ES-I3 (cell line): Measurements from ENCODE around the gene STK39.

ENCODE experiments used
- H3K36me3 ChIP-seq: 2 replicates; pipeline ENCODE4 v1.6.1; 2013; ENCODE audit warnings: mild to moderate bottlenecking, low read length, control low read depth, moderate library complexity; ENCODE audit not compliant: insufficient read depth
- H3K4me1 ChIP-seq: 2 replicates; pipeline ENCODE4 v1.6.1; 2013; ENCODE audit warnings: mild to moderate bottlenecking, control low read depth, low read length; ENCODE audit not compliant: insufficient read depth
- H3K9ac ChIP-seq: 2 replicates; pipeline ENCODE4 v1.6.1; 2013; ENCODE audit warnings: low read depth, mild to moderate bottlenecking, low read length, moderate library complexity
- H3K9me3 ChIP-seq: 2 replicates; pipeline ENCODE4 v1.6.1; 2013; ENCODE audit warnings: mild to moderate bottlenecking, low read length, moderate library complexity; ENCODE audit not compliant: control insufficient read depth, insufficient read depth

STK39 gene

DNA sequence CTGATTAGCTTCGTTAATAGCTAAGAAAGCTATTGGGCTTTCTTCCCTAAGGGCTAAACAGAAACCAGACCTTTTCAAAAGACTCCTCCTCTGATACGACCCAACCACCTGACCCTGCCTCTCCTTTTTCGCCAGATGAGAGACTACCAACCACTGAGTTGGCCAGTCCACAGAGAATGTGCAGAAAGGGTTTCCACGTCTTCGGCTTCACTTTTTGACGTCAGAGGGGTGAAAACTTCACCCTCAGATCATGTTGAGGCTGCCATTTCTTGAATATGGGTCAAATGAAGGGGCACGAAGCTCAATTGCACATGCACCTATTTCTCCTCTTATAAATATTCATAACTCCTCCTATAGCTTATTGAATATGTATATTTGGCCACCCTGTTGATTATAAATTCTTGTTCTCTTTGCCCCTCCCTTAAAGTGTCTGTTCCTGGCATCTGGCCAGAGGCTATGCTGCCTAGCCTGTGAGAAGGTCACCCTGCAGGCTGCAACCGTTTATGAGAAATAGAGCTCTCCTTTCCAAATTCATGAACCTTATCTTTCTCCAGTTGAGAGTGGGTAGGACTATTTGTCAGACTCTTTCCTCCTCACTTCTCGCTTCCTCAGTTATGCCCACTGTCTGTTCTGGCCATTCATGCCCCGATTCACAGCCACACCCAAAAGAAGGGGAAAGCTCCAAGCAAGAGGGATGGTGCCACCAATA is 301.6 kb downstream of the STK39 start:
- no peaks in the 10 kb centered on the region for H3K36me3 ChIP-seq
- no peak overlapping the region for H3K9ac ChIP-seq
- peaks cover 13% of the 10 kb centered on the region for H3K4me1 ChIP-seq
- H3K9me3 ChIP-seq: no peaks in the 10 kb centered on the region; the same call in 1 of the 2 replicates

DNA sequence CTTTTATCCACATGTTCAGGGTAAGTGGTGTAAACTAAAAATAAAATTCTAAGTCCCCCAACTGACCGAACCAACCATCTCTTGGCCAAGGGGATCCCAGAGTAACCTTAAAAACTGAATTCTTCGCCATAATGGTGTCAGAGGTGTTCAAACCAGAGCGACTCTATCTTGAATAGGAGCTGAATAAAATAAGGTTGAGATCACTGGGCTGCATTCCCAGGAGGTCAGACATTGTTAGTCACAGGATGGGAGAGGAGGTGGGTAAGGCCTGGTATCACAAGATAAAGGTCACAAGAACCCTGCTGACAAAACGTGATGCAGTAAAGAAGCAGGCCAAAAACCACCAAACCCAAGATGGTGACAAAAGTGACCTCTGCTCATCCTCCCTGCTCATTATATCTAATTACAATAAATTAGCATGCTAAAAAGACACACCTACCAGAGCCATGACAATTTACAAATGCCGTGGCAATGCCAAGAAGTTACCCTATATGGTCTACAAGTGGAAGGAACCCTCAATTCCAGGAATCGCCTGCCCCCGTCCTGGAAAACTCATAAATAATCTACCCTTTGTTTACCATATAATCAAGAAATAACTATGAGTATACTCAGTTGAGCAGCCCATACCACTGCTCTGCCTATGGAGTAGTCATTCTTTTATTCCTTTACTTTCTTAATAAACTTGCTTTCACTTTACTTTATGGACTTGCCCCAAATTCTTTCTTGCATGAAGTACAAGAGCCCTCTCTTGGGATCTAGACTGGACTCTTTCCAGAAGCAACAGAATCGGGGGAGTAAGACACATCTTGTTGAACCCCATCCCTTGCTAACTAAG is 302.4 kb downstream of the STK39 start:
- H3K4me1 ChIP-seq: peaks cover 13% of the 10 kb centered on the region
- H3K9ac ChIP-seq: no peak overlapping the region
- no peaks in the 10 kb centered on the region; the same call in 1 of the 2 replicates for H3K9me3 ChIP-seq
- no peaks in the 10 kb centered on the region for H3K36me3 ChIP-seq

- no peaks in the 10 kb centered on the region for H3K36me3 ChIP-seq
- H3K9ac ChIP-seq: no peak overlapping the region
- peaks cover 13% of the 10 kb centered on the region for H3K4me1 ChIP-seq
- no peaks in the 10 kb centered on the region; the same call in 1 of the 2 replicates for H3K9me3 ChIP-seq
Observed at GRCh38 chr2:167943897-167944296, 303.5 kb downstream of the STK39 start.

DNA sequence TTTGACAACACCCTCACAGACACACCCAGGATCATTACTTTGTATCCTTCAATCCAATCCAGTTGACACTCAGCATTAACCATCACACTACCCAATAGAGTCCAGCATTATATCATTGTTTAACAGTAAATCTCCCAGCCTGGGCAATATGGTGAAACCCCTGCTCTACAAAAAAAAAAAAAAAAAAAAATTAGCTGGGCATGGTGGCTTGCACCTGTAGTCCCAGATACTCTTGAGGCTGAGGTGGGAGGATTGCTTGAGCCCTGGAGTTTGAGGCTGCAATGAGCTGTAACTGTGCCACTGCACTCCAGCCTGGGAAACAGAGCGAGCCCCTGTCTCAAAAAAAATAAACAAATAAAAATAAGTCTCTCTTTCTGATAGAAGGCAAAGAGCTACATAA is 304.0 kb downstream of the STK39 start:
- H3K36me3 ChIP-seq: no peaks in the 10 kb centered on the region
- no peak overlapping the region for H3K9ac ChIP-seq
- H3K4me1 ChIP-seq: peaks cover 13% of the 10 kb centered on the region
- H3K9me3 ChIP-seq: no peaks in the 10 kb centered on the region; the same call in 1 of the 2 replicates

DNA sequence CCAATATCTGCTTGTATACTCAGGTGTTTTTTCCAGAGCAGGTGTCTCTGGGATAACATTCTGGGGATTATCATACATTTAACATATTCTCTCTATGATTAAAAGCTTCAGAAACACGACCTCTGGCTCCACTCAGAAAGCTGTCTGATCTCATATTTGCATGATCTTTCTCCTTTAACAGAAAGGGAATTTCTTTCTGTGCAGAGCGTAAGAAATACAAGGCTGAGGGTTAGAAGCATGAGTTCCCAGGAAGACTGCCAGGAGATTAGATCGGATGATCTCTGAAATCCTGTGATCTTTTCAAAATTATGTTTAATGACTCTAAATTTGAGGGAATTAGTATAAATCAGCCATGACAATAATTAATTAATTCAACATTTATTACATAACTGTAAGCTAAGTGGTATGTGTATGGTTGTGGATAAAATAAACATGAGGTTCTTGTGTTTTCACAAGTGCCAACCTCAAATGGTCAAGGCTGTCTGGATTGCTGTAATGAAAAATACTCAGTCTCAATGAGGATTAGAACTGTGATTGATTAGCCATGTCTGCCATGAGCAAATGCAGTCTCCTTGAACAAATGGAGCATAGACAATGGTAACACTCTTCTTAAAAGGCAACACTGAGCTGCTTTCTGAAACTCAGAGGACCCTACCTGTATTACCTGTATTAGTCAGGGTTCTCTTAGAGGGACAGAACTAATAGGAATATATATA is 304.9 kb downstream of the STK39 start:
- Histone ChIP-seq H3K36me3 (no peaks in the 10 kb centered on the region), H3K4me1 (peaks cover 13% of the 10 kb centered on the region), H3K9ac (no peak overlapping the region), H3K9me3 (no peaks in the 10 kb centered on the region; the same call in 1 of the 2 replicates)

- H3K36me3 ChIP-seq: no peaks in the 10 kb centered on the region
- H3K9me3 ChIP-seq: no peaks in the 10 kb centered on the region; the same call in 1 of the 2 replicates
- H3K4me1 ChIP-seq: peaks cover 12% of the 10 kb centered on the region
- H3K9ac ChIP-seq: no peak overlapping the region
Observed at GRCh38 chr2:167941604-167942003, 305.8 kb downstream of the STK39 start.

GRCh38 chr2:167940734-167941507 is 306.5 kb downstream of the STK39 start:
- no peak overlapping the region for H3K9ac ChIP-seq
- peaks cover 5% of the 10 kb centered on the region for H3K4me1 ChIP-seq
- no peaks in the 10 kb centered on the region; the same call in 1 of the 2 replicates for H3K9me3 ChIP-seq
- no peaks in the 10 kb centered on the region for H3K36me3 ChIP-seq

GRCh38 chr2:167940346-167940725 is 307.1 kb downstream of the STK39 start:
- Histone ChIP-seq H3K9ac (no peak overlapping the region), H3K9me3 (no peaks in the 10 kb centered on the region; the same call in 1 of the 2 replicates), H3K4me1 (no peaks in the 10 kb centered on the region), H3K36me3 (no peaks in the 10 kb centered on the region)

- H3K4me1 ChIP-seq: no peaks in the 10 kb centered on the region
- no peak overlapping the region for H3K9ac ChIP-seq
- H3K9me3 ChIP-seq: no peaks in the 10 kb centered on the region
- H3K36me3 ChIP-seq: no peaks in the 10 kb centered on the region
Observed at GRCh38 chr2:167939514-167940345, 307.7 kb downstream of the STK39 start.

DNA sequence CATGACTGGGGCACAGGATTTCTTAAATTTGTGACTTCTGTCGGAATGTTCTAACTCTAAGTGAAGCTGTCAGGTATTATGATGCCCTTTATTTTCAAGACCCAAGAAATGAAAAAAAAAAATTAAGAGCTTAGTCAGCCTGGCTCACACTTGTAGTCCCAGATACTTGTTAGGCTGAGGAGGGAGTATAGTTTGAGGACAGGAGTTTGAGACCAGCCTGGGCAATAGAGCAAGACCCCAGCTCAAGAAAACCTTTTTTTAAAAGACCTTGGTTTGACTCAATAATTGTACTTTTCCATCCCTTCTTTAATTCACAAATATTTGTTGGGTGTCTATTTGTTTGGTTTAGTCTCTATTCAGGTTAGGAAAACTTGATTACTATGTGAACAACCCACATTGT is 310.0 kb downstream of the STK39 start:
- no peaks in the 10 kb centered on the region for H3K9me3 ChIP-seq
- no peaks in the 10 kb centered on the region for H3K36me3 ChIP-seq
- H3K9ac ChIP-seq: no peak overlapping the region
- H3K4me1 ChIP-seq: no peaks in the 10 kb centered on the region

- Histone ChIP-seq H3K9me3 (no peaks in the 10 kb centered on the region), H3K36me3 (no peaks in the 10 kb centered on the region), H3K9ac (no peak overlapping the region), H3K4me1 (no peaks in the 10 kb centered on the region)
Observed at GRCh38 chr2:167935803-167936110, 311.6 kb downstream of the STK39 start.

GRCh38 chr2:167933097-167933814 is 314.1 kb downstream of the STK39 start:
- no peak overlapping the region for H3K9ac ChIP-seq
- no peaks in the 10 kb centered on the region for H3K36me3 ChIP-seq

GRCh38 chr2:167932123-167932693 is 315.2 kb downstream of the STK39 start:
- Histone ChIP-seq H3K4me1 (no peaks in the 10 kb centered on the region), H3K36me3 (no peaks in the 10 kb centered on the region), H3K9me3 (no peaks in the 10 kb centered on the region), H3K9ac (no peak overlapping the region)

More at GRCh38 chr2:167933097-167933814, 314.1 kb downstream of the STK39 start:
- Histone ChIP-seq H3K9me3 (no peaks in the 10 kb centered on the region), H3K4me1 (no peaks in the 10 kb centered on the region)
